ENCODE data around the gene KMT5B. TPM values are rescaled to one million over a fixed set of nuclear protein-coding genes. Genes with fewer than 3 reads are reported as not detected.
A peak's percentile ranks its signal among the peaks of the same experiment; 100 is the strongest.

The KMT5B gene
- total and polyA plus RNA-seq, 2 of the 13 experiments (the other 11 are each of a cell fraction or from before 2014, with no cell fraction given) = 17.6 to 23.7 TPM

GRCh38 chr11:68127714-68128681 lies 85.1 kb downstream of the KMT5B start (continued):
- TF ChIP-seq RBM39 (IDR thresholded peaks at IDR 0.05; ENCODE audit: low read depth, low read length, poor library complexity, severe bottlenecking) (peak; percentile 41), DR1 (CRISPR knock-in tag; IDR thresholded peaks at IDR 0.05) (peak; percentile 27; the same call in 1 of the 2 replicates), ZC3H4 (CRISPR knock-in tag; IDR thresholded peaks at IDR 0.05; ENCODE audit: borderline replicate concordance) (peak; percentile 68; the same call in 1 of the 2 replicates), NFYC (CRISPR knock-in tag; IDR thresholded peaks at IDR 0.05) (no peak), ZNF629 (CRISPR knock-in tag; conservative IDR thresholded peaks at IDR 0.05) (peak; percentile 100), KAT7 (CRISPR knock-in tag; IDR thresholded peaks at IDR 0.05; ENCODE audit: borderline replicate concordance) (no peak), HNF4A (CRISPR knock-in tag; IDR thresholded peaks at IDR 0.05) (peak; percentile 86), KLF16 (CRISPR knock-in tag; IDR thresholded peaks at IDR 0.05) (peak in 1 of 2 experiments; percentile 64; a peak in 1 of 4 replicates), ZFX (CRISPR knock-in tag; IDR thresholded peaks at IDR 0.05; ENCODE audit: low read depth) (peak; percentile 51; the same call in 1 of the 2 replicates), GATAD1 (CRISPR knock-in tag; IDR thresholded peaks at IDR 0.05) (no peak), ZNF710 (CRISPR knock-in tag; IDR thresholded peaks at IDR 0.05; ENCODE audit: borderline replicate concordance) (no peak), ZZZ3 (CRISPR knock-in tag; IDR thresholded peaks at IDR 0.05; ENCODE audit: borderline replicate concordance) (no peak), NFIC (IDR thresholded peaks at IDR 0.05; ENCODE audit: low read length) (peak; percentile 43; the same call in 1 of the 2 replicates), NFIB (CRISPR knock-in tag; IDR thresholded peaks at IDR 0.05; ENCODE audit: borderline replicate concordance) (no peak), ZNF121 (CRISPR knock-in tag; IDR thresholded peaks at IDR 0.05) (0 out of 2 replicates have a peak, but pooled peaks have one; percentile 44), ZNF331 (CRISPR knock-in tag; IDR thresholded peaks at IDR 0.05) (peak; percentile 31; the same call in 1 of the 2 replicates), FOXP4 (CRISPR knock-in tag; IDR thresholded peaks at IDR 0.05) (0 out of 2 replicates have a peak, but pooled peaks have one; percentile 54), ZBTB3 (CRISPR knock-in tag; IDR thresholded peaks at IDR 0.05; ENCODE audit: borderline replicate concordance, low read depth) (0 out of 2 replicates have a peak, but pooled peaks have one; percentile 41), MNT (IDR thresholded peaks at IDR 0.05) (no peak), NR2F6 (IDR thresholded peaks at IDR 0.05) (peak; percentile 38; the same call in 1 of the 2 replicates), NR2F6 (CRISPR knock-in tag; IDR thresholded peaks at IDR 0.05) (peak; percentile 28; the same call in 1 of the 2 replicates)
- TF ChIP-seq, protein P1, sequence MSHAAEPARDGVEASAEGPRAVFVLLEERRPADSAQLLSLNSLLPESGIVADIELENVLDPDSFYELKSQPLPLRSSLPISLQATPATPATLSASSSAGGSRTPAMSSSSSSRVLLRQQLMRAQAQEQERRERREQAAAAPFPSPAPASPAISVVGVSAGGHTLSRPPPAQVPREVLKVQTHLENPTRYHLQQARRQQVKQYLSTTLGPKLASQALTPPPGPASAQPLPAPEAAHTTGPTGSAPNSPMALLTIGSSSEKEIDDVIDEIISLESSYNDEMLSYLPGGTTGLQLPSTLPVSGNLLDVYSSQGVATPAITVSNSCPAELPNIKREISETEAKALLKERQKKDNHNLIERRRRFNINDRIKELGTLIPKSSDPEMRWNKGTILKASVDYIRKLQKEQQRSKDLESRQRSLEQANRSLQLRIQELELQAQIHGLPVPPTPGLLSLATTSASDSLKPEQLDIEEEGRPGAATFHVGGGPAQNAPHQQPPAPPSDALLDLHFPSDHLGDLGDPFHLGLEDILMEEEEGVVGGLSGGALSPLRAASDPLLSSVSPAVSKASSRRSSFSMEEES (CRISPR knock-in tag; IDR thresholded peaks at IDR 0.05) = 0 out of 2 replicates have a peak, but pooled peaks have one; percentile 25

Data from HepG2 (cell line).